Measurements from ENCODE around the gene CCL11. TPM values are rescaled to one million over a fixed set of nuclear protein-coding genes. Genes with fewer than 3 reads are reported as not detected.

CCL11 gene
- polyA plus RNA-seq, 2 of the 4 experiments (the other 2 are of a cell fraction): not detected

GRCh38 chr17:34242587-34243363 is 42.8 kb upstream of the CCL11 start:
- TF ChIP-seq POLR2AphosphoS2 (conservative IDR thresholded peaks at IDR 0.05; ENCODE audit: low read length): no peak
- TF ChIP-seq HEYL (CRISPR knock-in tag; IDR thresholded peaks at IDR 0.05): no peak
- TF ChIP-seq EP300 (IDR thresholded peaks at IDR 0.05): no peak

GRCh38 chr17:34243364-34244320 is 41.9 kb upstream of the CCL11 start:
- WGBS (ENCODE audit: missing lambda C conversion rate): 65% methylated on average over 7 of the region's 7 CpGs
- H3K27ac ChIP-seq: no peak overlapping the region

More at GRCh38 chr17:34242587-34243363, 42.8 kb upstream of the CCL11 start:
- peak; percentile 23 for FAIRE-seq
- no peaks in the 10 kb centered on the region for H3K9me3 ChIP-seq
- no peak for ATAC-seq
- POLR2A ChIA-PET: no interaction called here
- CTCF ChIA-PET: interaction anchor here (0.8 to 1.4 kb wide), 4 partner anchors 20 to 118 kb away, joined by 3 to 5 read pairs (median 4); no protein-coding TSS in a partner anchor
- H3K27ac ChIP-seq: no peak overlapping the region
- 83% methylated on average over 8 of the region's 8 CpGs for WGBS (ENCODE audit: missing lambda C conversion rate)
- no peak overlapping the region for H3K4me3 ChIP-seq
- DNase-seq (ENCODE audit: low read depth in 1 of 2, low spot score in 1 of 2): no peak
- peaks cover under 1% of the 10 kb centered on the region; the same call in 1 of the 3 replicates for H3K4me1 ChIP-seq
- H3K4me2 ChIP-seq: no peak overlapping the region

More at GRCh38 chr17:34243364-34244320, 41.9 kb upstream of the CCL11 start:
- no peak for FAIRE-seq
- H3K9me3 ChIP-seq: no peaks in the 10 kb centered on the region
- H3K4me2 ChIP-seq: no peak overlapping the region
- ChIA-PET CTCF (interaction anchor here (1.0 kb wide), 2 partner anchors 43 to 118 kb away, joined by 3 to 4 read pairs; no protein-coding TSS in a partner anchor), POLR2A (no interaction called here)
- no peak overlapping the region for H3K4me3 ChIP-seq
- no peak for DNase-seq (ENCODE audit: low read depth in 1 of 2, low spot score in 1 of 2)
- H3K4me1 ChIP-seq: peaks cover 9% of the 10 kb centered on the region
- TF ChIP-seq NFE2L2 (conservative IDR thresholded peaks at IDR 0.05; ENCODE audit: low read length) (no peak), CHD2 (IDR thresholded peaks at IDR 0.05; ENCODE audit: low read length, partially characterized antibody) (no peak), MAZ (IDR thresholded peaks at IDR 0.05; ENCODE audit: borderline replicate concordance, low read depth, low read length) (no peak), RCOR1 (IDR thresholded peaks at IDR 0.05; ENCODE audit: low read depth, low read length) (no peak), EP300 (IDR thresholded peaks at IDR 0.05) (no peak), ESRRA (IDR thresholded peaks at IDR 0.05; ENCODE audit: borderline replicate concordance, low read length) (no peak), RNF2 (IDR thresholded peaks at IDR 0.05; ENCODE audit: borderline replicate concordance, low read depth) (no peak), ZNF302 (CRISPR knock-in tag; IDR thresholded peaks at IDR 0.05) (no peak), HMGXB4 (CRISPR knock-in tag; IDR thresholded peaks at IDR 0.05; ENCODE audit: borderline replicate concordance) (no peak), JUN (IDR thresholded peaks at IDR 0.05) (no peak), TFCP2L1 (CRISPR knock-in tag; IDR thresholded peaks at IDR 0.05) (no peak), RAD21 (conservative IDR thresholded peaks at IDR 0.05 in 1 of 2, IDR thresholded peaks at IDR 0.05 in 1 of 2) (no peak), KDM5A (IDR thresholded peaks at IDR 0.05) (no peak), HEYL (CRISPR knock-in tag; IDR thresholded peaks at IDR 0.05) (no peak), CBX2 (IDR thresholded peaks at IDR 0.05; ENCODE audit: borderline replicate concordance, low read depth) (no peak), PHF8 (IDR thresholded peaks at IDR 0.05; ENCODE audit: borderline replicate concordance, low read depth) (no peak)
- TF ChIP-seq, protein P1, sequence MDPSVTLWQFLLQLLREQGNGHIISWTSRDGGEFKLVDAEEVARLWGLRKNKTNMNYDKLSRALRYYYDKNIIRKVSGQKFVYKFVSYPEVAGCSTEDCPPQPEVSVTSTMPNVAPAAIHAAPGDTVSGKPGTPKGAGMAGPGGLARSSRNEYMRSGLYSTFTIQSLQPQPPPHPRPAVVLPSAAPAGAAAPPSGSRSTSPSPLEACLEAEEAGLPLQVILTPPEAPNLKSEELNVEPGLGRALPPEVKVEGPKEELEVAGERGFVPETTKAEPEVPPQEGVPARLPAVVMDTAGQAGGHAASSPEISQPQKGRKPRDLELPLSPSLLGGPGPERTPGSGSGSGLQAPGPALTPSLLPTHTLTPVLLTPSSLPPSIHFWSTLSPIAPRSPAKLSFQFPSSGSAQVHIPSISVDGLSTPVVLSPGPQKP (IDR thresholded peaks at IDR 0.05; ENCODE audit: low read depth, low read length): no peak
- TF ChIP-seq, protein P2, sequence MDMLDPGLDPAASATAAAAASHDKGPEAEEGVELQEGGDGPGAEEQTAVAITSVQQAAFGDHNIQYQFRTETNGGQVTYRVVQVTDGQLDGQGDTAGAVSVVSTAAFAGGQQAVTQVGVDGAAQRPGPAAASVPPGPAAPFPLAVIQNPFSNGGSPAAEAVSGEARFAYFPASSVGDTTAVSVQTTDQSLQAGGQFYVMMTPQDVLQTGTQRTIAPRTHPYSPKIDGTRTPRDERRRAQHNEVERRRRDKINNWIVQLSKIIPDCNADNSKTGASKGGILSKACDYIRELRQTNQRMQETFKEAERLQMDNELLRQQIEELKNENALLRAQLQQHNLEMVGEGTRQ (IDR thresholded peaks at IDR 0.05): no peak
- TF ChIP-seq, protein P3, sequence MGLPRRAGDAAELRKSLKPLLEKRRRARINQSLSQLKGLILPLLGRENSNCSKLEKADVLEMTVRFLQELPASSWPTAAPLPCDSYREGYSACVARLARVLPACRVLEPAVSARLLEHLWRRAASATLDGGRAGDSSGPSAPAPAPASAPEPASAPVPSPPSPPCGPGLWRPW (IDR thresholded peaks at IDR 0.05): no peak
- no peak for ATAC-seq

All from A549 (cell line).